ENCODE results near the gene GGCX. TPM values are rescaled to one million over a fixed set of nuclear protein-coding genes. Genes with fewer than 3 reads are reported as not detected.

Gene GGCX
- total and polyA plus RNA-seq, 2 of the 13 experiments (the other 11 are each of a cell fraction or from before 2014, with no cell fraction given) = 72.5 to 103 TPM

GRCh38 chr2:85596026-85596333, 34.7 kb upstream of the GGCX start:
- peaks cover 6 to 36% of the 10 kb centered on the region in 2 experiments for H3K36me3 ChIP-seq (replicated peaks in 1 of 2; ENCODE audit: control insufficient read depth in 1 of 2, insufficient read depth in 2 of 2, low read length in 2 of 2)
- peak overlapping the region; percentile 94 for H3K4me2 ChIP-seq (ENCODE audit: low read depth, low read length)
- DNase-seq (ENCODE audit: low spot score) (no peak), ATAC-seq (peak; percentile 13), FAIRE-seq (no peak)
- no peaks in the 10 kb centered on the region for H3K9me3 ChIP-seq (ENCODE audit: low read length)
- peak overlapping the region; percentile 88 to 97 (median 90) for H3K4me3 ChIP-seq (replicated peaks in 1 of 3; ENCODE audit: insufficient read depth in 1 of 3, low read depth in 2 of 3, low read length in 3 of 3)
- CTCF ChIA-PET (ENCODE audit: low intra/inter-chr PET ratio, low total read pairs) = no interaction called here
- H3K27me3 ChIP-seq (ENCODE audit: control insufficient read depth in 1 of 2, insufficient read depth in 2 of 2, low read length in 2 of 2) = no peaks in the 10 kb centered on the region; a peak in 1 of 5 replicates
- no peak overlapping the region for H2AFZ ChIP-seq (ENCODE audit: low read length)
- intact Hi-C loops (cut with micrococcal nuclease; ENCODE audit: unreplicated experiment) (loop anchor here (5.0 kb wide), 1 partner anchor 174 kb away; no protein-coding TSS in a partner anchor), in situ Hi-C loops (cut with HindIII; ENCODE audit: extremely low pct_ligation_motif_present, low pct_unique_long_range_greater_than_20kb) (no loop called here)
- peak overlapping the region; percentile 85 for H3K9ac ChIP-seq (ENCODE audit: insufficient read depth, low read depth, low read length)
- peaks cover 86% of the 10 kb centered on the region for H3K4me1 ChIP-seq (ENCODE audit: insufficient read depth, low read length)
- BruUV-seq (replicated peaks) = no TSS peak
- H4K20me1 ChIP-seq (ENCODE audit: insufficient read depth, low read length) = 0 out of 2 replicates have a peak, but pooled peaks cover 3% of the 10 kb centered on the region
- POLR2A ChIA-PET = interaction anchor here (0.6 to 25.9 kb wide), 19 partner anchors 3 to 289 kb away, joined by 3 to 795 read pairs (median 6); partner anchors contain the start of genes C2orf68, ELMOD3, GGCX and MAT2A
- 2% methylated on average over 10 of the region's 10 CpGs for WGBS (ENCODE audit: low lambda C conversion rate)
- peak overlapping the region; percentile 80 for H3K27ac ChIP-seq (ENCODE audit: extremely low read length, insufficient read depth, low read length)
- peaks cover 29% of the 10 kb centered on the region for H3K79me2 ChIP-seq (ENCODE audit: insufficient read depth, low read length)
- TF ChIP-seq ZNF318 (CRISPR knock-in tag; IDR thresholded peaks at IDR 0.05) (peak; percentile 24; the same call in 1 of the 2 replicates), SIN3A (IDR thresholded peaks at IDR 0.05; ENCODE audit: borderline replicate concordance, low read depth, low read length) (0 out of 2 replicates have a peak, but pooled peaks have one; percentile 29), ZBTB14 (CRISPR knock-in tag; IDR thresholded peaks at IDR 0.05) (no peak), NR0B2 (CRISPR knock-in tag; IDR thresholded peaks at IDR 0.05) (no peak), GMEB1 (CRISPR knock-in tag; IDR thresholded peaks at IDR 0.05; ENCODE audit: borderline replicate concordance) (no peak), SMAD1 (CRISPR knock-in tag; IDR thresholded peaks at IDR 0.05; ENCODE audit: borderline replicate concordance, low read depth) (no peak), TFDP1 (CRISPR knock-in tag; IDR thresholded peaks at IDR 0.05; ENCODE audit: borderline replicate concordance) (no peak), ZNF232 (CRISPR knock-in tag; IDR thresholded peaks at IDR 0.05; ENCODE audit: borderline replicate concordance) (no peak), HES4 (CRISPR knock-in tag; IDR thresholded peaks at IDR 0.05; ENCODE audit: borderline replicate concordance) (0 out of 2 replicates have a peak, but pooled peaks have one; percentile 3), ZKSCAN5 (CRISPR knock-in tag; IDR thresholded peaks at IDR 0.05) (0 out of 2 replicates have a peak, but pooled peaks have one; percentile 13)

Data from HepG2 (cell line).